Liver (tissue), 3 donors: ENCODE measurements around the gene FHOD1.

Experiments used
- ATF3 ChIP-seq: IDR thresholded peaks from 2 replicates; pipeline ENCODE4 v1.6.1; 2016; ENCODE audit warnings: antibody characterized with exemption
- CTCF ChIP-seq: fragments of 150-350 bp; IDR thresholded peaks from 2 replicates; pipeline ENCODE4 v1.5.1; 2017; ENCODE audit warnings: improper control_type of control experiment, low read depth, low read length; ENCODE audit not compliant: missing input control
- HNF4A ChIP-seq, 2 donors: conservative IDR thresholded peaks; 2 replicates each; pipeline ENCODE4 v1.6.1; 2016; ENCODE audit warnings: antibody characterized with exemption in 2 of 2, mild to moderate bottlenecking in 2 of 2
- HNF4G ChIP-seq: IDR thresholded peaks from 2 replicates; pipeline ENCODE4 v1.6.1; 2016; ENCODE audit warnings: antibody characterized with exemption
- JUND ChIP-seq, 2 donors: IDR thresholded peaks; 2 replicates each; pipeline ENCODE4 v1.6.1; 2016; ENCODE audit warnings: antibody characterized with exemption in 2 of 2
- MAX ChIP-seq: IDR thresholded peaks from 2 replicates; pipeline ENCODE4 v1.6.1; 2016; ENCODE audit warnings: antibody characterized with exemption
- RAD21 ChIP-seq, 2 donors: IDR thresholded peaks; 2 replicates each; pipeline ENCODE4 v1.6.1; 2016; ENCODE audit warnings: antibody characterized with exemption in 2 of 2, mild to moderate bottlenecking in 2 of 2
- SP1 ChIP-seq: IDR thresholded peaks from 2 replicates; pipeline ENCODE4 v1.6.1; 2018; ENCODE audit warnings: antibody characterized with exemption, mild to moderate bottlenecking
- TAF1 ChIP-seq: conservative IDR thresholded peaks from 2 replicates; pipeline ENCODE4 v1.6.1; 2016; ENCODE audit warnings: antibody characterized with exemption, mild to moderate bottlenecking
- YY1 ChIP-seq: IDR thresholded peaks from 2 replicates; pipeline ENCODE4 v1.6.1; 2016; ENCODE audit warnings: antibody characterized with exemption, mild to moderate bottlenecking
- TF ChIP-seq, protein P1 (sequence below): IDR thresholded peaks from 2 replicates; pipeline ENCODE4 v1.6.1; 2016; ENCODE audit warnings: antibody characterized with exemption, mild to moderate bottlenecking
- TF ChIP-seq, protein P2 (sequence below): IDR thresholded peaks from 2 replicates; pipeline ENCODE4 v1.6.1; 2016; ENCODE audit warnings: antibody characterized with exemption
- donor health status: healthy.
- donor health status: healthy.

- TF ChIP-seq JUND (IDR thresholded peaks at IDR 0.05) = no peak
- no peak for TF ChIP-seq YY1
- TF ChIP-seq CTCF = no peak
- TF ChIP-seq TAF1 = no peak
- no peak for TF ChIP-seq MAX
- no peak for TF ChIP-seq SP1
- no peak for TF ChIP-seq ATF3
- no peak for TF ChIP-seq HNF4G
- TF ChIP-seq, protein P1, sequence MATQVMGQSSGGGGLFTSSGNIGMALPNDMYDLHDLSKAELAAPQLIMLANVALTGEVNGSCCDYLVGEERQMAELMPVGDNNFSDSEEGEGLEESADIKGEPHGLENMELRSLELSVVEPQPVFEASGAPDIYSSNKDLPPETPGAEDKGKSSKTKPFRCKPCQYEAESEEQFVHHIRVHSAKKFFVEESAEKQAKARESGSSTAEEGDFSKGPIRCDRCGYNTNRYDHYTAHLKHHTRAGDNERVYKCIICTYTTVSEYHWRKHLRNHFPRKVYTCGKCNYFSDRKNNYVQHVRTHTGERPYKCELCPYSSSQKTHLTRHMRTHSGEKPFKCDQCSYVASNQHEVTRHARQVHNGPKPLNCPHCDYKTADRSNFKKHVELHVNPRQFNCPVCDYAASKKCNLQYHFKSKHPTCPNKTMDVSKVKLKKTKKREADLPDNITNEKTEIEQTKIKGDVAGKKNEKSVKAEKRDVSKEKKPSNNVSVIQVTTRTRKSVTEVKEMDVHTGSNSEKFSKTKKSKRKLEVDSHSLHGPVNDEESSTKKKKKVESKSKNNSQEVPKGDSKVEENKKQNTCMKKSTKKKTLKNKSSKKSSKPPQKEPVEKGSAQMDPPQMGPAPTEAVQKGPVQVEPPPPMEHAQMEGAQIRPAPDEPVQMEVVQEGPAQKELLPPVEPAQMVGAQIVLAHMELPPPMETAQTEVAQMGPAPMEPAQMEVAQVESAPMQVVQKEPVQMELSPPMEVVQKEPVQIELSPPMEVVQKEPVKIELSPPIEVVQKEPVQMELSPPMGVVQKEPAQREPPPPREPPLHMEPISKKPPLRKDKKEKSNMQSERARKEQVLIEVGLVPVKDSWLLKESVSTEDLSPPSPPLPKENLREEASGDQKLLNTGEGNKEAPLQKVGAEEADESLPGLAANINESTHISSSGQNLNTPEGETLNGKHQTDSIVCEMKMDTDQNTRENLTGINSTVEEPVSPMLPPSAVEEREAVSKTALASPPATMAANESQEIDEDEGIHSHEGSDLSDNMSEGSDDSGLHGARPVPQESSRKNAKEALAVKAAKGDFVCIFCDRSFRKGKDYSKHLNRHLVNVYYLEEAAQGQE = no peak
- no peak for TF ChIP-seq RAD21 (IDR thresholded peaks at IDR 0.05)
- TF ChIP-seq, protein P2, sequence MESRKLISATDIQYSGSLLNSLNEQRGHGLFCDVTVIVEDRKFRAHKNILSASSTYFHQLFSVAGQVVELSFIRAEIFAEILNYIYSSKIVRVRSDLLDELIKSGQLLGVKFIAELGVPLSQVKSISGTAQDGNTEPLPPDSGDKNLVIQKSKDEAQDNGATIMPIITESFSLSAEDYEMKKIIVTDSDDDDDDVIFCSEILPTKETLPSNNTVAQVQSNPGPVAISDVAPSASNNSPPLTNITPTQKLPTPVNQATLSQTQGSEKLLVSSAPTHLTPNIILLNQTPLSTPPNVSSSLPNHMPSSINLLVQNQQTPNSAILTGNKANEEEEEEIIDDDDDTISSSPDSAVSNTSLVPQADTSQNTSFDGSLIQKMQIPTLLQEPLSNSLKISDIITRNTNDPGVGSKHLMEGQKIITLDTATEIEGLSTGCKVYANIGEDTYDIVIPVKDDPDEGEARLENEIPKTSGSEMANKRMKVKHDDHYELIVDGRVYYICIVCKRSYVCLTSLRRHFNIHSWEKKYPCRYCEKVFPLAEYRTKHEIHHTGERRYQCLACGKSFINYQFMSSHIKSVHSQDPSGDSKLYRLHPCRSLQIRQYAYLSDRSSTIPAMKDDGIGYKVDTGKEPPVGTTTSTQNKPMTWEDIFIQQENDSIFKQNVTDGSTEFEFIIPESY = no peak
- no peak for TF ChIP-seq HNF4A (conservative IDR thresholded peaks at IDR 0.05)
Measured at GRCh38 chr16:67270931-67271338, 23.7 kb upstream of the FHOD1 start.
